Measurements from ENCODE around the gene NACC2. TPM values are rescaled to one million over a fixed set of nuclear protein-coding genes. Genes with fewer than 3 reads are reported as not detected.

The NACC2 gene
- total RNA-seq, 1 experiment from 2014 or later = 24.8 TPM

DNA sequence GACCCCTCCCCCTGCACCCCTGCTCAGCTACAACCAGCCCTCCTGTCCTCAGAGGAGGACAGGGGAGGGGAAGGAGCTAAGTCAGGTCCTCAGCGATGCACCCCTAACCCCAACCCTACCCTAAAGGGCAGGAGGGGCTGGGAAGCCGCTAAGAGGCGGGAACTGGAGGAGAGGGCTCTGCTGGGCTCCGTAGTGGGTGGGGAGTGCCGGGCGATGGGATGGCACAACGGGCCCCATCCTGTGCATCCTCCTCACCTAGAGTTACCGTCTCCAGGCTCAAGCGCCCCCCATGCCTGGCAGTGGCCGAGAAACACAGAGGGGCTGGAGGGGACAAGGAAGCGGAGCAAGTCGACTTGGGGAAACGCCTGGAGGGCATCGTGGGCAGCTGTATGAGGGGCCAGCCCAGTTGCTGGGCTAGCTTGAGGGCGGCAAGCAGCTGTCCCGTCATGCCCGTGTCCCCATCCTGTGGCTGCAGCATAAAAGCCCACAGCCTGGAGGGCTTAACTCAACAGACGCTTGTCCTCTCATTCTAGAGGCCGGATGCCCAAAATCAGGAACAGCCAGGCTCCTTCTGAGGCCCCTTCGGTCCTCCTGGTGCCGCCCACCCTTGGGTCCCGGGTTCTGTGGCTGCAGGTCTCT, 110.9 kb downstream of the NACC2 start:
- Mint-ChIP-seq H3K27me3 (ENCODE audit: unreplicated experiment) (peaks cover 31% of the 10 kb centered on the region), H3K27ac (ENCODE audit: unreplicated experiment) (no peak overlapping the region), H3K4me3 (ENCODE audit: low read depth, unreplicated experiment) (no peak overlapping the region), H3K4me1 (ENCODE audit: low read depth, unreplicated experiment) (no peaks in the 10 kb centered on the region), H3K36me3 (ENCODE audit: insufficient read depth, unreplicated experiment) (no peaks in the 10 kb centered on the region), H3K9me3 (ENCODE audit: low read depth, unreplicated experiment) (no peaks in the 10 kb centered on the region)
- TF ChIP-seq, protein P1, sequence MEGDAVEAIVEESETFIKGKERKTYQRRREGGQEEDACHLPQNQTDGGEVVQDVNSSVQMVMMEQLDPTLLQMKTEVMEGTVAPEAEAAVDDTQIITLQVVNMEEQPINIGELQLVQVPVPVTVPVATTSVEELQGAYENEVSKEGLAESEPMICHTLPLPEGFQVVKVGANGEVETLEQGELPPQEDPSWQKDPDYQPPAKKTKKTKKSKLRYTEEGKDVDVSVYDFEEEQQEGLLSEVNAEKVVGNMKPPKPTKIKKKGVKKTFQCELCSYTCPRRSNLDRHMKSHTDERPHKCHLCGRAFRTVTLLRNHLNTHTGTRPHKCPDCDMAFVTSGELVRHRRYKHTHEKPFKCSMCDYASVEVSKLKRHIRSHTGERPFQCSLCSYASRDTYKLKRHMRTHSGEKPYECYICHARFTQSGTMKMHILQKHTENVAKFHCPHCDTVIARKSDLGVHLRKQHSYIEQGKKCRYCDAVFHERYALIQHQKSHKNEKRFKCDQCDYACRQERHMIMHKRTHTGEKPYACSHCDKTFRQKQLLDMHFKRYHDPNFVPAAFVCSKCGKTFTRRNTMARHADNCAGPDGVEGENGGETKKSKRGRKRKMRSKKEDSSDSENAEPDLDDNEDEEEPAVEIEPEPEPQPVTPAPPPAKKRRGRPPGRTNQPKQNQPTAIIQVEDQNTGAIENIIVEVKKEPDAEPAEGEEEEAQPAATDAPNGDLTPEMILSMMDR (IDR thresholded peaks at IDR 0.05; ENCODE audit: unreplicated experiment) = no peak
- CTCF ChIA-PET = no interaction called here
- intact Hi-C loops (cut with micrococcal nuclease; ENCODE audit: unreplicated experiment) = no loop called here
- DNase-seq = no peak
- no TSS peak for BruUV-seq (replicated peaks)

DNA sequence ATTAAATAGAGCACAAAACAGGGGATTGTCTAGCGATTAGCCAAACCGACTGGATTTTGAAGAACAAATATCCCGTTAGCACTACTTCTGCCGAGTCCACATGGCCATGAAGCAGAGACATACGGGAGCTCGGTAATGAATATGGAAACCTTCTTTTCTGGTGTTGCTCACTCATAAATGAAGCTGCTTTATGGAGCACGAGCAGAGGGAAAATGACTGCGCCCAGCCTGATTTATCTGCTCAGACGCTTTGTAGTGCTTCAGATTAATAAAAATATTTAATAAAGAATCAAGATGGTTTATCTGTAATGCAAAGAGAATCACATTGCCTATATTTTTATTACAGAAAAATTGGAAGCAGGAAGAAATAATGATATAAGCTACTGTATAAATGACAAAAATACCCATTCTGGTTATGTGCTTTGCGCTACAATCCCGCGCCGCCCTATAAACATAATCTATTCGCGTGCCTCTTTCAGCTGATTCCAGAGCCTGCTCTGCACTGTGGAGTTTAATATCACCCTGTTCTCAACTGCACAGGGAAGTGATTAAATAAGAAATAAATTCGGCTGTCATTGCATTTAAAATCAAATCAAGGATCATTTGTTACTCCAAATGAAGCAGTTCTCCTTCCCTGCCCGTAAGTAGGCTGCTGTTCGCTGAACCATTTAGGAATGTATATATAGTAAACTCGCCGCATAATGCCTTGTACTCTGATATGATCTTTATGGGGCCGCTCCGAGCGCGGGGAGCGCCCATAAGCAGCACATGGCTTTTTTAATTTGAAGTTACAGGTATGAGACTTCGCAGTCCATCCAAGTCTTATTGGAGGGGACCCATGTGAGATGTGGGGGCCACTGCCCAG, 111.6 kb downstream of the NACC2 start:
- no peak overlapping the region for H3K27ac Mint-ChIP-seq (ENCODE audit: unreplicated experiment)
- no TSS peak for BruUV-seq (replicated peaks)
- intact Hi-C loops (cut with micrococcal nuclease; ENCODE audit: unreplicated experiment) = no loop called here
- peaks cover 31% of the 10 kb centered on the region for H3K27me3 Mint-ChIP-seq (ENCODE audit: unreplicated experiment)
- H3K9me3 Mint-ChIP-seq (ENCODE audit: low read depth, unreplicated experiment) = no peaks in the 10 kb centered on the region
- no peak for DNase-seq
- H3K4me1 Mint-ChIP-seq (ENCODE audit: low read depth, unreplicated experiment) = no peaks in the 10 kb centered on the region
- no peak overlapping the region for H3K4me3 Mint-ChIP-seq (ENCODE audit: low read depth, unreplicated experiment)
- TF ChIP-seq, protein P1 (IDR thresholded peaks at IDR 0.05; ENCODE audit: unreplicated experiment) = no peak
- no peaks in the 10 kb centered on the region for H3K36me3 Mint-ChIP-seq (ENCODE audit: insufficient read depth, unreplicated experiment)
- CTCF ChIA-PET = no interaction called here

DNA sequence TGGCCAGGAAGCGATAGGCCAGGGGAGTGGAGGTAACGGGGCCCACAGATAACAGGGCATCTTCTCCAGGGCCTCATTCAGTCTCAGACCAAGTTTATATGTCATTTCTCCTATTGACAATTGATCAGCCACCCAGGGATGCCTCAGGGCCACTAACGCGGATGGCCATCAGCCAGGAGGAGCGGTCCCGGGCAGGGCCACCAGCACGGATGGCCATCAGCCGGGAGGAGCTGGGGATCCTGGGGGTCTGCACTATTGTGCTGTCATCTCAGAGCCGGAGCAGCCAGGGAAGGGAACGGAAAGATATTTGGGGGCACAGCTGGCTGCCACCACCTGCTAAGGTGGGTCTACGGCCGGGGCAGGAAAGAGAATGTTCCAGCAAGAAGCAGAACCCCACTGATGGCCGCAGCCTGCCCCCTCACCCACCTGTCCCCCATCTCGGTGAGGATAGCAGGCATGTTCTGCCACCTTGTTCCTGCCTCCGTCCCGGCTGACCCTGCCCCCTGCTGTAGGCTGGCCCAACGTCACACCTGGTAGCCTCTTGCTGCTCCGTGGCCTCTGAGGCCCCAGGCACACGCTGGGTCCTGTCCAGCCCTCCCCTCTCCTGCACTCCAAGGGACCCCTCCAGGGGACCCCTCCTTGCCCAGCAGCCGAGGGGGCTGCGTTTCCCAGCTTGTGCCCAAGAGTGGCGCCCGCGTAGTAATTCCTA, 112.4 kb downstream of the NACC2 start:
- TF ChIP-seq, protein P1 (IDR thresholded peaks at IDR 0.05; ENCODE audit: unreplicated experiment) = no peak
- H3K4me3 Mint-ChIP-seq (ENCODE audit: low read depth, unreplicated experiment) = no peak overlapping the region
- no peaks in the 10 kb centered on the region for H3K9me3 Mint-ChIP-seq (ENCODE audit: low read depth, unreplicated experiment)
- H3K27me3 Mint-ChIP-seq (ENCODE audit: unreplicated experiment) = peaks cover 31% of the 10 kb centered on the region
- CTCF ChIA-PET = no interaction called here
- intact Hi-C loops (cut with micrococcal nuclease; ENCODE audit: unreplicated experiment) = no loop called here
- H3K36me3 Mint-ChIP-seq (ENCODE audit: insufficient read depth, unreplicated experiment) = no peaks in the 10 kb centered on the region
- H3K4me1 Mint-ChIP-seq (ENCODE audit: low read depth, unreplicated experiment) = no peaks in the 10 kb centered on the region
- no TSS peak for BruUV-seq (replicated peaks)
- DNase-seq = no peak
- no peak overlapping the region for H3K27ac Mint-ChIP-seq (ENCODE audit: unreplicated experiment)

DNA sequence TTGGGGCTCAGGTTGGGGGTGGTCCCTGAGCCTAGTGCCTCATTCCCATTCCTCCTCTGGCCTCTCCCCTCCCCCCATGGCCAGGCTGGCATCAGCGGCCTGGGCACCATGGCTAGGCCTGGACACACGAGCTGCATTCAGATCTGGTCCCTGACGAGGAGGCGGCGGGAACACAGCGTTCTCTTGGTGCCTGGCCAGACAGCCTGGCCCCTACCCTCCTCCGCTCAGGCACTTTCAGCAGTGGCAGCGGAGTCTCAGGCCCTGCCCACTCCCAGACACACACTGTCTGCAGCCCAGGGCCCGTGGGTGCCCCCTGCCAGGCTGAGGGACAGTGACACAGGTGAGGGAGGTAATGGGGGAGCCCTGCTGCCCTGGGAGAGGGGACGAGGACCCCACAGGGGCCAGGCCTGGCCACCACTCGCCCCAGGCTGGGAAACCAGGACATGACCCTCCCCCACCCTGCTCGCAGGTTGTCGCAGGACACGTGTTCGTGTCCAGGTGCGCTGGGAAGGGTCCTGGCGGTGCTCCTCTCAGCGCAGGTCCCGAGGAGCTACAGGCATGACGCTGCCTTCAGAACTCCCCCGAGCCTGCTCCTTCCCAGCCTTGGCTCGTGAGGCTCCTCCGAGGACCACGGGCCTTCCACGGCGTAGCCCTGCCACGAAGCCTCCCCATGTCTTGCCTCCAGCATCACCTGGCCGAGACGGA, 114.0 kb downstream of the NACC2 start:
- no TSS peak for BruUV-seq (replicated peaks)
- CTCF ChIA-PET = no interaction called here
- intact Hi-C loops (cut with micrococcal nuclease; ENCODE audit: unreplicated experiment) = no loop called here
- Mint-ChIP-seq H3K9me3 (ENCODE audit: low read depth, unreplicated experiment) (no peaks in the 10 kb centered on the region), H3K27me3 (ENCODE audit: unreplicated experiment) (peaks cover 41% of the 10 kb centered on the region), H3K4me1 (ENCODE audit: low read depth, unreplicated experiment) (no peaks in the 10 kb centered on the region), H3K36me3 (ENCODE audit: insufficient read depth, unreplicated experiment) (no peaks in the 10 kb centered on the region), H3K27ac (ENCODE audit: unreplicated experiment) (no peak overlapping the region), H3K4me3 (ENCODE audit: low read depth, unreplicated experiment) (no peak overlapping the region)
- TF ChIP-seq, protein P1 (IDR thresholded peaks at IDR 0.05; ENCODE audit: unreplicated experiment) = no peak
- no peak for DNase-seq

Data from Calu3 (cell line).